Gastroesophageal sphincter (tissue), 4 donors: ENCODE results near the gene KIZ. TPM values are rescaled to one million over a fixed set of nuclear protein-coding genes. Genes with fewer than 3 reads are reported as not detected.

ENCODE experiments used
- ATAC-seq: fragments of 150-250 bp; one replicate; pipeline ENCODE4 v1.9.1; 2016; ENCODE audit warnings: mild to moderate bottlenecking, moderate library complexity
- H3K27ac ChIP-seq, 4 donors: fragments of 200-600 bp; sonication (generic) in 3 of 4; 1 replicate in 3 of 4; 2 replicates in 1 of 4; pipeline ENCODE4 v1.5.1; 2016 to 2019
- H3K27me3 ChIP-seq: fragments of 200-600 bp; sonication (generic); one replicate; pipeline ENCODE4 v1.5.1; 2019
- H3K36me3 ChIP-seq, 2 donors: fragments of 200-600 bp; sonication (generic); one replicate each; pipeline ENCODE4 v1.5.1; 2019; ENCODE audit warnings: control low read depth in 1 of 2
- H3K4me1 ChIP-seq, 3 donors: fragments of 200-600 bp; sonication (generic); 1 replicate in 2 of 3; 2 replicates in 1 of 3; pipeline ENCODE4 v1.5.1; 2016 to 2019; ENCODE audit warnings: control low read depth in 2 of 3
- H3K4me3 ChIP-seq, 2 donors: fragments of 200-600 bp; sonication (generic); one replicate each; pipeline ENCODE4 v1.5.1; 2019; ENCODE audit warnings: mild to moderate bottlenecking in 1 of 2, moderate library complexity in 1 of 2
- H3K9me3 ChIP-seq, 3 donors: fragments of 200-600 bp; sonication (generic); one replicate each; pipeline ENCODE4 v1.5.1; 2017 to 2019; ENCODE audit warnings: control low read depth in 2 of 3
- CTCF ChIP-seq, 4 experiments: fragments of 200-600 bp in 2 of 4; fragments of 450-650 bp in 2 of 4; sonication (generic) in 1 of 4; IDR thresholded peaks; one replicate each; pipeline ENCODE4 v1.5.1; 2017 to 2019; ENCODE audit warnings: antibody characterized with exemption in 4 of 4, mild to moderate bottlenecking in 2 of 4, moderate library complexity in 2 of 4
- EP300 ChIP-seq: sonication (generic); formaldehyde crosslinking; IDR thresholded peaks from one replicate; pipeline ENCODE4 v1.6.1; 2017; ENCODE audit warnings: antibody characterized with exemption, mild to moderate bottlenecking
- POLR2A ChIP-seq, 2 donors: fragments of 450-650 bp; IDR thresholded peaks; one replicate each; pipeline ENCODE4 v1.6.1; 2017; ENCODE audit warnings: antibody characterized with exemption in 2 of 2, mild to moderate bottlenecking in 2 of 2, moderate library complexity in 1 of 2
- POLR2AphosphoS5 ChIP-seq: sonication (generic); formaldehyde crosslinking; IDR thresholded peaks from one replicate; pipeline ENCODE4 v1.6.1; 2017; ENCODE audit warnings: antibody characterized with exemption
- WGBS, 2 donors: methylation state at CpG; one replicate each; pipeline ENCODE4 v1.1.5; 2018; ENCODE audit warnings: low coverage in 1 of 2; 5-methylcytosine and 5-hydroxymethylcytosine counted together
- total RNA-seq, 4 donors: library from RNA; depleted of rRNA; stranded (reverse); fragments of >200 nt; gene quantifications; one replicate each; pipeline ENCODE4 v1.1.0, GENCODE V29; 2016

Gene KIZ
- total RNA-seq, 4 donors from 2014 or later, result 19.9 to 31.0 (median 30.6) TPM

- Histone ChIP-seq H3K36me3 (no peaks in the 10 kb centered on the region), H3K27ac (no peak overlapping the region), H3K4me1 (peaks cover 0 to 21% (median 12%) of the 10 kb centered on the region in 3 donors), H3K4me3 (no peak overlapping the region), H3K27me3 (peaks cover 97% of the 10 kb centered on the region), H3K9me3 (no peaks in the 10 kb centered on the region)
- no peak for ATAC-seq
- WGBS, 2 donors, result 29 to 50% methylated on average over 2 to 10 of the region's 10 CpGs
- TF ChIP-seq CTCF (IDR thresholded peaks at IDR 0.05) (no peak), POLR2A (IDR thresholded peaks at IDR 0.05) (no peak), EP300 (no peak), POLR2AphosphoS5 (no peak)
Observed at GRCh38 chr20:21096321-21097043, 29.4 kb upstream of the KIZ start.

DNA sequence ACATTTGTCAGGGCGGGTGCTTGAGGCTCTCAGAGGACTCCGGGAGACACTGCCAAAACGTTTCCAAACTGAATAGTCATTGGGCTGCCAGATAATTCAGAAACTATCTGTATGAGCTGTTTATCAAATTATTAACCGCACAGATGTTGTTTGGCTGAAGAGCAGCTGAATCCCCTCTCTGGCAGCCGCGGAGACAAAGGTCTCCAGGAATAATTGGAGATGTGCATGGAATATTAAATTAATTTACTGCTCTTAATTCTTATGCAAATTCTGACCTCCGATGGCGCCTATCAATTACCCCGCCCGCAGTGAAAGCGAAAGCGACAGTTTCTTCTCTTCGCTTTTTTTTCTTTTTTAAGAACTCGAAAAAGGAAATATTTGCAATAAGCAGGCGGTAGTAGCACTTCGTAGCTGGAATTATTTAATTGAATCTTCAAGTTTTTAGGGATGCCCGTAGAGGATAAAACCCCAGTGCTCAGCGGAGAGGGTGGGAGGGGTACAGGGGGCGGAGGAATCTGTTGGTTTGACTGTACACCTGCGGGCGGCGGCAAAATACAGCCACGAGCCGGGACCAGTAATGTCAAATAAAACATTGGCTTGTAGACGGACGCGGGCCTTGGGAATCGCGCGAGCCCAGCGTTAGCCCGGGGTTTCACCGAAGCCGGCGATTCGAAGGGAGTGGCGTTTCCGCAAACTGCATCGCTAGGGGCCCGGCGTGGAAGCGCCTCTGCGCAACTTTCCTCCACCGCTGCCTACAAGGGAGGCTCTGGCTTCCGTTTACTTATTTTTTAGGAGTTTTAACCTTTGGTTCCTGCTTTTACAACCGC lies 25.9 kb upstream of the KIZ start:
- peak overlapping the region; percentile 28 to 46 for H3K4me3 ChIP-seq
- no peak for ATAC-seq
- WGBS, 2 donors, result 5 to 7% methylated on average over 22 to 34 of the region's 46 CpGs
- no peaks in the 10 kb centered on the region for H3K9me3 ChIP-seq
- no peaks in the 10 kb centered on the region for H3K36me3 ChIP-seq
- TF ChIP-seq POLR2A (IDR thresholded peaks at IDR 0.05) (no peak), EP300 (no peak), CTCF (IDR thresholded peaks at IDR 0.05) (no peak), POLR2AphosphoS5 (no peak)
- H3K27ac ChIP-seq, result peak overlapping the region in 1 of 4 donors; percentile 37
- peaks cover 0 to 49% (median 21%) of the 10 kb centered on the region in 3 donors for H3K4me1 ChIP-seq
- H3K27me3 ChIP-seq, result peaks cover 98% of the 10 kb centered on the region

- no peak for ATAC-seq
- peaks cover 98% of the 10 kb centered on the region for H3K27me3 ChIP-seq
- 0 to 2% methylated on average over 2 to 39 of the region's 64 CpGs for WGBS, 2 donors
- H3K4me1 ChIP-seq, result peaks cover 0 to 58% (median 28%) of the 10 kb centered on the region in 3 donors
- TF ChIP-seq CTCF (IDR thresholded peaks at IDR 0.05), result no peak
- no peak for TF ChIP-seq POLR2AphosphoS5
- no peak for TF ChIP-seq EP300
- no peak for TF ChIP-seq POLR2A (IDR thresholded peaks at IDR 0.05)
- H3K27ac ChIP-seq, result peak overlapping the region in 1 of 4 donors; percentile 38
- peak overlapping the region in 1 of 2 donors; percentile 46 for H3K4me3 ChIP-seq
- H3K9me3 ChIP-seq, result no peaks in the 10 kb centered on the region
- no peaks in the 10 kb centered on the region for H3K36me3 ChIP-seq
Observed at GRCh38 chr20:21100578-21101452, 25.1 kb upstream of the KIZ start.

- Histone ChIP-seq H3K27ac (peak overlapping the region in 1 of 4 donors; percentile 38), H3K4me3 (peak overlapping the region in 1 of 2 donors; percentile 46), H3K4me1 (peaks cover 0 to 64% (median 32%) of the 10 kb centered on the region in 3 donors), H3K9me3 (no peaks in the 10 kb centered on the region), H3K36me3 (no peaks in the 10 kb centered on the region), H3K27me3 (peaks cover 98% of the 10 kb centered on the region)
- no CpG with 5 or more reads among the region's 35 CpGs for WGBS, 2 donors
- ATAC-seq, result peak; percentile 27
- TF ChIP-seq POLR2A (IDR thresholded peaks at IDR 0.05), result no peak
- no peak for TF ChIP-seq POLR2AphosphoS5
- no peak for TF ChIP-seq EP300
- TF ChIP-seq CTCF (IDR thresholded peaks at IDR 0.05), result no peak
Observed at GRCh38 chr20:21101453-21101931, 24.4 kb upstream of the KIZ start.
